GM19463 (cell line): ENCODE results near the gene CSNK1G1.
"Not testable (repeated sequence)": the region's sequence is repeated elsewhere in the genome, so short reads cannot be mapped to it uniquely, and the experiment has no call there.

Experiments
- ATAC-seq: cut with Tn5 transposase; IDR thresholded peaks from one replicate; pipeline ENCODE4 v1.9.1; 2021; ENCODE audit warnings: mild to moderate bottlenecking, moderate library complexity; ENCODE audit not compliant: unreplicated experiment

Gene CSNK1G1

DNA sequence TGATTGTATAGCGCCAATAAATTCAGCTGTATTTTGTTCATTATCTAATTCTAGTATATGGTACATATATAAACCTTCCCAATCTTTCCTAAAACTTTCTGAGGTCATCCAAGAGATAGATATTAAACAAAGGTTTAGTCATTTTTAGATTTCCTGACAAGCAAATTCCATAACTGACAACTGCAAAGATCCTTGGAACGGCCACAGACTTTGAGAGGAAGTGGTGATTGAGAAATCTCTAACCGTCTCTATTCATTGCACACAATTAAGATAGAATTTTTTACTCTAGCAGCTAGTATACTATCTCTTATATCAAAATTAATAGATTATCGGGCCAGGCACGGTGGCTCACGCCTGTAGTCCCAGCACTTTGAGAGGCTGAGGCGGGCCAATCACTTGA is 4.7 kb downstream of the CSNK1G1 start:
- no peak for ATAC-seq

DNA sequence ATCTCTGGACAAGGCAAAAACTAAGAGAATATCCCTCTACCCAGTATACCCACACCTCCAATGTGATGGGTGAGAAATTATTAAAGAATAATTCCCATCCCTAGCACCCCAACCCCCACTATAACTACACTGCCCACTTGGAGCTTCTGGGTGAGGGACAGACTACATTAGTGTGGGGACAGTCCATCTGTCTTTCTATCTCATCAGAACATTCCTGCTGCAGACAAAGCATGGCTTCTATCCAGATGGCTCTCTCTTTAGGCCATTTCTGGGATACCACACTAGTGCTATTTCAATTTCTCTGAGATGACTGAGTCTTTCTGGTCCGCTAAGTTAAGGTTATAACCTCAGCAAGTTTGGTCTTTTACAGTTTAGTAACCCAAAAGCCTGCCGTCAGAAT is 6.6 kb downstream of the CSNK1G1 start:
- no peak for ATAC-seq

DNA sequence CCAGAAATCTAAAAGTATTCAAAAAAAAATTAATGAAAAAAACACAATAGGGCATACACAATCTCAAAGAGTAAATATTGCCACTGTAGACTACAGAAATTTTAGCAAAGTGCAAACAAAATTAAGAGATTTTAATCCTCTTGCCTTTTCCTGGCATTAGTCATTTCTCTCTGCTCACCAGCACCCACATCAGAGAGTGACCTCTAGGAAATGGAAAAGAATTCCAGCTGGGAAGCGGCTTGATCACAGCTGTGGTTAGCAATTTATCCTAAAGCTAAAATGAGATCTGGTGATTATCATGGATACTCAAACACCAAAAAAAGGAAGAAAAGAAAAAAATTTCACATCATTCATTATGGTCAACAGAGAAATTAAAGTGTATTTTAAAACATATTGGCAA is 7.5 kb downstream of the CSNK1G1 start:
- no peak for ATAC-seq

DNA sequence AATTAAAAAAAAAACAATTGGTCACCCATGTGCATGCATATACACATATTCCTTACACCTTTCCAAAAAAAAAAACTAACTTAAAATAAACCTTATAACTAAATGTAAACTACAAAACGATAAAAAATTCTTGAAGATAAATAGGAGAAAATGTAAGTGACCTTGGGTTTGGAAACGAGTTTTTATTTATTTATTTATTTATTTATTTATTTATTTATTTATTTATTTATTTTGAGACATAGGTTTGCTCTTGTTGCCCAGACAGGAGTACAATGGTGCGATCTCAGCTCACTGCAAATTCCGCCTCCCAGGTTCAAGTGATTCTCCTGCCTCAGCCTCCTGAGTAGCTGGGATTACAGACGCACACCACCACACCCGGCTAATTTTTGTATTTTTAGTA is 9.7 kb downstream of the CSNK1G1 start:
- ATAC-seq = not testable (repeated sequence)

DNA sequence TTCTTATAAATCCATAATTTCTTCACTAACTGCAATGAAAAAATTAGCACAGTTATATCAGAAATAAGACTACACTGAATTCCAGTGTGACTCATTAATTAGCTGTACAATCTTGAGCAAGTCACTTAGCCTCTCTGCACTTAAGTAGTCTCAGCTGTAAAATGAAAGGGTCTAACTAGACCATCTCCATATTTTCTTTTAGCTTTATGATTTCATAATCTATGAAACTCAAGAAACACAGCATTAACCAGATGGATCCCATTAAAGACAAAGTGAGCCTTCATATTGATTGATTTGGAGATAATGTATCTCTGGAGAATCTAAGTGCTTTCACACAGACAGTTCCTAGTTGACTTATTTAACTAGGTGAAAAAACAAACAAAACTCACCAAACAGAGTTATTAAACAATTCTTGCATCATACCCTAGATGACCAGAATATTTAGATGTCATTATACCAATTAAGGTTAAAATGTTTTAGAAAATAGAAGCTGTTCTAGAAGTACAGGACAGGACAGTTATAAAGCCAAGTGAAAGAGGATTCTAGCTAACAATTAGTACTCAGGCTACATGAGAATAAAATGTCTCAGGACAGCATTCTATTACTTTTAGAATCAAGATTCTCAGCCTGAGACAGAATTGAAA is 11.2 kb downstream of the CSNK1G1 start:
- no peak for ATAC-seq

DNA sequence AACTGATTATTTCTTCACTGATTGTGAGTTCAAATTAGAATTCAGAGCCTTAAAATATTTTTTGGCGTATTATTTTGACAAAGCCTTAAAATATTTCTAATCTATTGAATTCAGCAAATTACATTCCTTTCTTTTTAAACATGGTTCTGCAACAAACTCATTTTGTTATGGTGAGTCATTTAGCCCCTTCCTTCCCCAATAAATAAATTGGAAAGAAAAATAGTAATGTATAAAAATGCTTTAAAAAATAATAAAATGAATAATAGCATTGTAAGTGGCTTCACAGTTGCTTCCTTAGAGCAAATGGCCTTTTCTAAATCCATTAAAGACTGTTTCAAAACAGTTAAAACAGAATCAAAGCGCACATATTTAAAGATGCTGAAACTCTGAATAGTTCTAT is 12.1 kb downstream of the CSNK1G1 start:
- ATAC-seq = no peak

DNA sequence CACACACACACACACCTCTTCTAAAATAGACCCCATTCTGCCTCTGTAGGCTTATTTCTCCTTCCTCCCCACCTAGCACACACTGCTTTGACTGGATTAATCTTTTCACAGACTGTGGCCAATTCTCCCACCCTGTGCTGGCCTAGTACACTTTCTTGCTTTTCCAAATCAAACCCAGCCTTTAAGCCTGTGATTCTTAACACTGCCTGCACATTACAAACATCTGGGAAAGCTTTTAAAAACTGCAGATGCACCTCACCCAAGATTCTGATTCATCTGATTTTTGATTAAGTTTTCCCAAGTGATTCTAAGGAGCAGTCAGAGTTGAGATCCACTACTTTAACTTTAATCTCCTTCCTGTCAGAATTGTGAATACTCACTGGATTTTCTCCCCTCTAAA is 12.8 kb downstream of the CSNK1G1 start:
- ATAC-seq = no peak

DNA sequence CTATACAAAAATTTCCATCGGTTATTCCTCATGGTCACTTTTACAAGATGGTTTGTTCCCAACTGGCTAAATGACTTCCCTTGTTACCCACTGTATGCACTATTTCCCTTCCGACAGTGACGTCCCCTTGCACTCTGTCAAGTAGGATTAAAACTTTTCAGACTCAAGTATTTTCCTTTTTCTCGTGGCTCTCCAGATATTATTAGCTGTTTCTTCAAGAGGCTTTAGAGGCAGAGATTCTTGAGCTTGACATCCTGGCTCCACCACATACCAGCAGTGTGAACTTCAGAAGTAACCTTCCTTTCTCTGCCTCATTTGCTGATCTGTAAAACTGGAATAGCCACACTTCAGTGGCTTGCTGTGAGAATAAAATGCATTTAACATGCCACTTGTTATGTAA is 14.0 kb downstream of the CSNK1G1 start:
- no peak for ATAC-seq

DNA sequence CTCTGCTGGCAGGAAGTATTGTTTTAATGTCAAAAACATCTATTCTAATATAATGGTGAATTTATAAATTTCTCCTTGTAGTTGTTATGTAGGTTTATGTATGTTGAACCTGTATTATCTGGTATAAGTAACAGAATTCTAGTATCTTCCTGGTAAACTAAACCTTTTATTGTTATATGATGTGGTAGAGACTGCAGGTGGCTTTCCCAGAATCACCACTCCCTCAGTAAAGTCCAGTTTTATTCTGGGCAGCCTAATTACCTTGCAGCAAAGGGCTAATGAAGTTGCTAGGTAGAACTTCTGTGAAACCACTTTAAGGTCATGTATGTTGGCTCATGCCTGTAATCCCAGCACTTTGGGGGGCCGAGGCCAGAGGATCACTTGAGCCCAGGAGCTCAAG is 15.6 kb downstream of the CSNK1G1 start:
- no peak for ATAC-seq

DNA sequence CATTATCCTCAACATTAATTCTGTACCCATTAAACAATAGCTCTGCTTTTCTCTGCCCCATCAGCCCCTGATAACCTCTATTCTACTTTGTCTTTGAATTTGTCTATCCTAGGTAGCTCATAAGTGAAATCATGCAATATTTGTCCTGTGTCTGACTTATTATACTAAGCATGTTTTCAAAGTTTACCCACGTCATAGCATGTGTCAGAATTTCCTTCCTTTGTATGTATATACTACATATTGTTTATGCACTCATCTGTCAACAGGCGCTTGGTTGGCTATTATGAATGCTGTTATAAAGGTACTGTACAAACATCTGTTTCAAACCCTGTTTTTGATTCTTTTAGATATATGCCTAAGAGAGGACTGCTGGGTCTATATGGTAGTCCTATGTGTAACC is 18.2 kb downstream of the CSNK1G1 start:
- no peak for ATAC-seq

DNA sequence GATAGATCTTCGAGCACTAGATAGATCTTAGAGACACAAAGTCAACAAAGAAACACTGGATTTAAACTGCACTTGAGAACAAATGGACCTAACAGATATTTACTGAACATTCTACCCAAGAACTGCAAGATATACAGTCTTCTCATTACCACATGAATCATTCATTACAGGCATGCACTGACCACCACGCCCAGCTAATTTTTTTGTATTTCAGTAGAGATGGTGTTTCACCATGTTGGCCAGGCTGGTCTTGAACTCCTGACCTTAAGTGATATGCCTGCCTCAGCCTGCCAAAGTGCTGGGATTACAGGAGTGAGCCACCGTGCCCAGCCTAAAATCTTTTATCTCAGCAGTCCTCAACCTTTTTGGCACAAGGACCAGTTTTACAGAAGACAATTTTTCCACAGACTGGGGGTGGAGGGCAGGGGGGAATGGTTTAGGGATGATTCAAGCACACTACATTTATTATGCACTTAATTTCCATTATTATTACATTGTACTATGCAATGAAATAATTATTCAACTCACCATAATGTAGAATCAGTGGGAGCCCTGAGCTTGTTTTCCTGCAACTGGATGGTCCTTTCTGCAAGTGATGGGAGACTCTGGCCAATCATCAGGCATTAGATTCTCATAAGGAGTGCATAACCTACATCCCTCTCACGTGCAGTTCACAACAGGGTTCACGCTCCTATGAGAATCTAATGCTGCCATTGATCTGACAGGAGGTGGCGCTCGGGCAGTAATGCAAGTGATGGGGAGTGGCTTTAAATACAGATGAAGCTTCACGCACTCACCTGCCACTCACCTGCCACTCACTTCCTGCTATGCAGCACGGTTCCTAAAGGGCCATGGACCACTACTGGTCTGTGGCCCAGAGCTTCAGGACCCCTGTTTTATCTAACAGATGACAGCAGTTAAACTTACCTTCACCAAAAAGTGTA is 21.7 kb downstream of the CSNK1G1 start:
- ATAC-seq = no peak

DNA sequence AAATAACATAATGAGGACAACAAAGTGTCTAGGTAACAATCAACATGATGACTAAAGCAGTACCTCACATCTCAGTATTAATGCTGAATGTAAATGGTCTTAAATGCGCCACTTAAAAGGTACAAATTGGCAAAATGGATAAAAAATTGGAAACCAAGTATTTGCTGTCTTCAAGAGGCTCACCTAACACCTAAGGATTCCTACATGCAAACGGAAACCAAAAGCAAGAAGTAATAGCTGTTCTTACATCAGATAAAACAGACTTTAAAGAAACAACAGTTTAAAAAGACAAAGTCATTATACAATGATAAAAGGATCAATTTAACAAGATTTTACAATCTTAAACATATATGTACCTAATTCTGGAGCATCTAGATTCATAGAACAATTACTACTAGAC is 22.5 kb downstream of the CSNK1G1 start:
- no peak for ATAC-seq

DNA sequence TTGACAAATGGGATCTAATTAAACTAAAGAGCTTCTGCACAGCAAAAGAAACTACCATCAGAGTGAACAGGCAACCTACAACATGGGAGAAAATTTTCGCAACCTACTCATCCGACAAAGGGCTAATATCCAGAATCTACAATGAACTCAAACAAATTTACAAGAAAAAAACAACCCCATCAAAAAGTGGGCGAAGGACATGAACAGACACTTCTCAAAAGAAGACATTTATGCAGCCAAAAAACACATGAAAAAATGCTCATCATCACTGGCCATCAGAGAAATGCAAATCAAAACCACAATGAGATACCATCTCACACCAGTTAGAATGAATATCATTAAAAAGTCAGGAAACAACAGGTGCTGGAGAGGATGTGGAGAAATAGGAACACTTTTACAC is 24.3 kb downstream of the CSNK1G1 start:
- not testable (repeated sequence) for ATAC-seq

DNA sequence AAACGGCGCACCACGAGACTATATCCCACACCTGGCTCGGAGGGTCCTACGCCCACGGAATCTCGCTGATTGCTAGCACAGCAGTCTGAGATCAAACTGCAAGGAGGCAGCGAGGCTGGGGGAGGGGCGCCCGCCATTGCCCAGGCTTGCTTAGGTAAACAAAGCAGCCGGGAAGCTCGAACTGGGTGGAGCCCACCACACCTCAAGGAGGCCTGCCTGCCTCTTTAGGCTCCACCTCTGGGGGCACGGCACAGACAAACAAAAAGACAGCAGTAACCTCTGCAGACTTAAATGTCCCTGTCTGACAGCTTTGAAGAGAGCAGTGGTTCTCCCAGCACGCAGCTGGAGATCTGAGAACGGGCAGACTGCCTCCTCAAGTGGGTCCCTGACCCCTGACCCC is 29.0 kb downstream of the CSNK1G1 start:
- not testable (repeated sequence) for ATAC-seq

DNA sequence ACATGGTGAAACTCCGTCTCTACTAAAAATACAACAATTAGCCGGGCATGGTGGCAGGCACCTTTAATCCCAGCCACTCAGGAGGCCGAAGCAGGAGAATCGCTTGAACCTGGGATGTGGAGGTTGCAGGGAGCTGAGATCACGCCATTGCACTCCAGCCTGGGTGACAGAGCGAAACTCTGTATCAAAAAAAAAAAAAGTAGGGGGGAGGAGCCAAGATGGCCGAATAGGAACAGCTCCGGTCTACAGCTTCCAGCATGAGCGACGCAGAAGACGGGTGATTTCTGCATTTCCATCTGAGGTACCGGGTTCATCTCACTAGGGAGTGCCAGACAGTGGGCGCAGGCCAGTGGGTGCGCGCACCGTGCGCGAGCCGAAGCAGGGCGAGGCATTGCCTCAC is 29.5 kb downstream of the CSNK1G1 start:
- not testable (repeated sequence) for ATAC-seq

DNA sequence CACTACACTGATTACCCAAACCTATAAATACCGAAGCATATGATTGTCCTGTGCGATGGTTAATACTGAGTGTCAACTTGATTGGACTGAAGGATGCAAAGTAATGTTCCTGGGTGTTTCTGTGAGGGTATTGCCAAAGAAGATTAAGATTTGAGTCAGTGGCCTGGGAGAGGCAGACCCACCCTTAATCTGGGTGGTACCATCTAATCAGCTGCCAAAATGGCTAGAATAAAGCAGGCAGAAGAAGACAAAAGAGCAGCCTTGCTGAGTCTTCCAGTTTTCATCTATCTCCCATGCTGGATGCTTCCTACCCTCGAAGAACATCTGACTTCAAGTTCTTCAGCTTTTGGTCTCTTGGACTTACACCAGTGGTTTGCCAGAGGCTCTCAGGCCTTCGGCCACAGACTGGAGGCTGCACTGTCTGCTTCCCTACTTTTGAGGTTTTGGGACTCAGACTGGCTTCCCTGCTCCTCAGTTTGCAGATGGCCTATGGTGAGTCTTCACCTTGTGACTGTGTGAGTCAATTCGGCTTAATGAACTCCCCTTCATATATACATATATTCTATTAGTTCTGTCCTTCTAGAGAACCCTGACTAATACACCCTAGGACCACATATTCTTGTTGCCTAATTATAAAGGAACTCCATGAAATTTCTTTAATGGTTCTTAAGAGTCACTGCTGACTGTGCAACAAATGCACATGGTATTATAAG is 31.7 kb downstream of the CSNK1G1 start:
- ATAC-seq = no peak

DNA sequence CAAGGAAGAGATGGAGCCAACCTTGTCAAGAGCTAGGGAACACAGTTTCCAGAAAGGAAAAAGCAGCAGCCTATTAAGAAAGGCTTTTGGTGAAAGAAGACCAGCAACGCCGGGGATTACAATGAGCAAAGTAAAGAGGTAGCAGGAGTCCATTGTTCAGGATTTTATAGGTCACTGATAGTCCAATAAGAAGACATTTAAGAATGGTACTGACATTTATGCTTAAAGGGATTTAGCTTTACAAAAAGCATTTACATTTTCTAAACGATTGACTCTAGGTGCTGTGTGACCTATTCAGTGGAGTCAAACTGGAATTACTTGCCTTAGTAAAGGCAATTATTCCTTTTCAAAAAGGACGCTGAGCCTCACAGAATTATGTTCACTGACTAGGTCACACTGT is 40.8 kb downstream of the CSNK1G1 start:
- no peak for ATAC-seq

DNA sequence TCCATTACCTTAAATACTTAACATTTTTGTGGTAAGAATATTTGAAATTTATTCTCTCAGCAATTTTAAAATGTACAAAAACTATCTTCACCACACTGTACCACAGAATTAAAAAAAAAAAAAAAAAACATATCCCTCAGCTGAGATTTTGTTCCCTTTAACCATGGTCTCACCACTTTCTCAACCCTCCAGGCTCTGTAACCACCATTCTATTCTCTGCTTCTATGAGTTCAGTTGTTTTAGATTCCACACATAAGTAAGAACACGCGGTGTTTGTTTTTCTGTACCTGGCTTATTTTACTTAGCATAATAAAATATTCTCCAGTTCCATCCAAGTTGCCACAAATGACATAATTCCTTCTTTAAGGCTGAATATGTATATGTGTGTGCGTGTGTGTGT is 41.5 kb downstream of the CSNK1G1 start:
- no peak for ATAC-seq

DNA sequence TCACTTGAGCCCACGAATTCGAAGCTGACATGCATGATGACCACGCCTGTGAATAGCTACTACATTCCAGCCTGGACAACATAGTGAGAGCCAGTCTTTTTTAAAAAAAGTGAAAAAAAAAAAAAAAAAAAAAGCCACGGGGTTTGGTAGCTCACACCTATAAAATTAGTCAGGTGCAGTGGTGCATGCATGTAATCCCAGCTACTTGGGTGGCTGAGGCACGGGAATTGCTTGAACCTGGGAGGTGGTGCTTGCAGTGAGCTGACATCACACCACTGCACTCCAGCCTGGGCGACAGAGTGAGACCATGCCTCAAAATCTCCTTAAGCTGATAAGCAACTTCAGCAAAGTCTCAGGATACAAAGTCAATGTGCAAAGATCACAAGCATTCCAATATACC is 44.4 kb downstream of the CSNK1G1 start:
- ATAC-seq = no peak

DNA sequence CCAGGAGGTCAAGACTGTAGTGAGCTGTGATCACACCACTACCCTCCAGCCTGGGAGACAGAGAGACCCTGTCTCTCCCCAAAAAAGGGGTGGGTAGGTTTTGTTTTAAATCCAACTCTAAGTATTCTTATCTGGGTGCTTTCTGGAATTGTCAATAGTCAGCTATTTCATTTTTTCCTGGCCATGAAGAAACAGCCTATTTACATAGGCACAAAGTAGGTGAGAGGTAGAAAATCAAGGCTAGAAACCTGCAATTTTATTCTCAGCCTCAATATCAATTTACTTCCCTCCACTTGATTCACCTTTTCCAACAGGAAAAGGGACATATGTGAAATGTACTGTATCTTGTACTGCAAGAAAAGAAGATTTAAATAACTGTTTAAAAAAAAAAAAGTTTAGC is 45.9 kb downstream of the CSNK1G1 start:
- no peak for ATAC-seq

DNA sequence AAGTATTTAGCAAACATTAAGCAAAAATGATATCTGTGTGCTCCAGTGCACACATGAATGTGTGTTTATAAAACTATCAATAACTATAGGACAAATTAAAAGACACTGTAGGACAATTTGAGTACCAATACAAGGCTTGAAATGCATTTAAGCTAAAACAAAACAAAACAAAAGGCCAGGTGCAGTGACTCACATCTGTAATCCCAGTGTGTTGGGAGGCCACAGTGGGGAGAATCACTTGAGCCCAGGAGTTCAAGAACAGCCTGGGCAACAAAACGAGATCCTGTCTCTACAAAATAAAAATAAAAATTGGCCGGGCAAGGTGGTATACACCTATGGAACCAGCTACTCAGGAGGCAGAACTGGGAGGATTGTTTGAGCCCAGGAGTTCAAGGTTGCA is 50.7 kb downstream of the CSNK1G1 start:
- ATAC-seq = no peak

DNA sequence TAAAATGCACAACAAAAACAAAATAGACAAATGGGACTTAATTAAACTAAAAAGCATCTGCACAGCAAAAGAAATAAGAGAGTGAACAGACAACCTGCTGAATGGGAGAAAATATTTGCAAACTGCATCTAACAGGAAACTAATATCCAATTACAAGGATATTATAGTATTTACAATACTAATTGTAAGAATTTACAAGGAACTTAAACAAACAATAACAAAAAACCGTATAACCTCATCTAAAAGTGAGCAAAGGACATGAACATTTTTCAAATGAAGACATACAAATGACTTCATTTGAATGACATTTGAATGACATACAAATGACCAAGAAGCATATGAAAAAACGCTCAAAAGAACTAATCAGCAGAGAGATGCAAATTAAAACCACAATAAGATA is 66.4 kb downstream of the CSNK1G1 start:
- ATAC-seq = no peak
